ENCODE measurements around the gene MITF.

Gene MITF

DNA sequence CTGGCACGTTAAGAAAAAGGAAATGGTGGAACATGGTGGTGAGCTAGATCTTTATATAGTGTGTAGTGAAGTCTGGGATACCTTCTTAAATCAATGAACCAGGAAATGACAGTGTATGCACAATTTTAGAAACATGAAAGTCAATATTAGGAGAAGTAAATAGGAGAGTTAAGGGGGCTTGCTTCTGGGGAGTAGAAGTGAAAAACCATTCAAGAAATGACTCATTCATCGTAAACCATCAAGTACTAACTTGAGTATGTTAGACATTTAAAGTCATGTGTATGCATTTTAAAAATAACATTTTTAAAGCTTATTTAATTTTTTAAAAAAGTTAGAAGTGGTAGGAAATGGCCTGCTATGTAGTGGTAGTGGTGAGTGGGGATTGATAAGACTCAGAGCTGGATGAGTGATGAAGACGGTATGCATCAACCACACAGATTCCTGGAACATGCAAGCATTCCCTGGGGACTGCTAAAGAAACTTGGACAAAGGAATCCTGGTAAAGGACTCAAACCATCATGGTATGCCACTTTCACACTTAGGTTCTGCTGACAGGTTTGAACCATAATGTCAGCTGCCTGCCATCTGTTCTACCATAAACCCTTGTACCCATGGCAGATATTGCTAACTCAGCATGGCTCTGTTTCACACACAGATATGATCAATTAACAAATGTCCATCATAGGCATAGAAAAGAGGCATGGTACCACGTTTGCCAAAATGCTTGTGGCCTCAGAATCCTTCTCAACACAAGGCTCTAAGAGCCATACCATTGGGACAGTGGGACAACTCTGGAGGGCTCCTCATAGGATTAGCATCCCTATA, 28.9 kb upstream of the MITF start:
- Histone ChIP-seq H3K36me3 (ENCODE audit: control insufficient read depth, insufficient read depth, low read length) (no peaks in the 10 kb centered on the region), H3K4me1 (ENCODE audit: control insufficient read depth, insufficient read depth, low read length) (no peaks in the 10 kb centered on the region), H3K27ac (ENCODE audit: insufficient read depth, low read depth, low read length, poor library complexity, severe bottlenecking) (no peak overlapping the region), H3K9me3 (ENCODE audit: control insufficient read depth, low read length) (no peaks in the 10 kb centered on the region), H3K27me3 (ENCODE audit: control insufficient read depth, insufficient read depth, low read length, poor library complexity, severe bottlenecking) (no peaks in the 10 kb centered on the region), H3K4me3 (ENCODE audit: insufficient read depth, low read depth, low read length) (no peak overlapping the region)
- 82 to 87% methylated on average over 3 to 4 of the region's 4 CpGs for WGBS, 2 experiments

DNA sequence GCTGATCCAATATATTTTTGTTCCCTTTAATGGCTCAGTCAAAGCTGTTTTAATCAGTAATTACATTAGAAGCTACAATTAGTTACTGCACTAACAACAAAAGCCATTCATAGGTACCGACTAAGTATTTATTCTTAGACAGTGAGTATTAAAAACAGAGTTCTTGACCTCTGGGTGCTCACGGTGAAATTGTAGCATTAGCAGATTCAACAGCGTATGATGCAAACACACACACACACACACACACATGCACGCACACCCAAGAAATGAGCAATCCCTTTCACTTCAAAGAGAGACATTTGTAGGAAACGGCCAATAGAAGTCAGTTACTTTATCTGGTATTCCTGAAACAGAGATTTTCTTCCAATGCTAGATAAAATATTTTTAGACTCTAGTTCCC, 27.0 kb upstream of the MITF start:
- Histone ChIP-seq H3K36me3 (ENCODE audit: control insufficient read depth, insufficient read depth, low read length) (no peaks in the 10 kb centered on the region), H3K4me1 (ENCODE audit: control insufficient read depth, insufficient read depth, low read length) (no peaks in the 10 kb centered on the region), H3K4me3 (ENCODE audit: insufficient read depth, low read depth, low read length) (no peak overlapping the region), H3K27ac (ENCODE audit: insufficient read depth, low read depth, low read length, poor library complexity, severe bottlenecking) (no peak overlapping the region), H3K9me3 (ENCODE audit: control insufficient read depth, low read length) (no peaks in the 10 kb centered on the region), H3K27me3 (ENCODE audit: control insufficient read depth, insufficient read depth, low read length, poor library complexity, severe bottlenecking) (no peaks in the 10 kb centered on the region)
- WGBS, 2 experiments: 86 to 97% methylated on average over 4 to 5 of the region's 5 CpGs

DNA sequence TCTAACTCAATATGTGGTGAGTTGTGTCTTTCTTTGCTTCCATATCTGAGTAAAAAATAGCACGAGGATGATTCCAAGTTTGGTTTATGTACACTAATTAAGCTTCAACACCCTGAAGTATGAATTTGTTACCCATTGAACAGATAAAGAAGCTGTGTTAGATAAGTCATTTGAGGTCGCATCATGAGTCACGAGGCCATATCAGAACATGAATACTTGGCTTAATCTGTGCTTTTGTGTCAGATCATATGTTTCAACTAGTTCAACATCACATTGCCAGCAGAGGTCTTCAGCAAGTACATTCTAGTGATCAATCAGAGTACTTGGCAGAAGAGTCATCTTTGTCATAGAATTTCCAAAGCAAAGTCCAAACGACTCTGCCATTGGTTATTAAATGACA, 26.3 kb upstream of the MITF start:
- no peak overlapping the region for H3K4me3 ChIP-seq (ENCODE audit: insufficient read depth, low read depth, low read length)
- H3K36me3 ChIP-seq (ENCODE audit: control insufficient read depth, insufficient read depth, low read length): no peaks in the 10 kb centered on the region
- H3K4me1 ChIP-seq (ENCODE audit: control insufficient read depth, insufficient read depth, low read length): no peaks in the 10 kb centered on the region
- H3K27ac ChIP-seq (ENCODE audit: insufficient read depth, low read depth, low read length, poor library complexity, severe bottlenecking): no peak overlapping the region
- no peaks in the 10 kb centered on the region for H3K9me3 ChIP-seq (ENCODE audit: control insufficient read depth, low read length)
- H3K27me3 ChIP-seq (ENCODE audit: control insufficient read depth, insufficient read depth, low read length, poor library complexity, severe bottlenecking): no peaks in the 10 kb centered on the region
- WGBS, 2 experiments: 89 to 91% methylated on average over 4 of the region's 4 CpGs

DNA sequence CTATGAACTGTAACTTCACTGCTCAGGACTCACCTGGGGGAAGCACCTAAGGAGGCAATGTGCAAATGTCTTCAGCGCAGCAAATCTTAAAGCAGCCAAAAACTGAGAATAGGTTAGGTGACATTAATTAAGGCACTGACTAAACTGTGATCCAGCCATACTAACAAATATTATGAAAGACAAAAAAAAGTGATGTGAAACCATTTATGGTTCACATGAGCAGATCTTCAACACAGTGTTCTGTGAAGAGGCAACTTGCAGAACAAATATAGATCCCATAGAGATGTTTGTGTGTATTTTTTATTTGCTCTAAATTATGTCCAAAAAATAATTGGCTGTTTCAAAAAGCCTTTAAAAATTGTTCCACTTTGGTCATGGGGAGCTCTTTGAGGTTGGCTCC, 24.1 kb upstream of the MITF start:
- 92% methylated on average over 1 of the region's 1 CpG for WGBS, 2 experiments
- Histone ChIP-seq H3K36me3 (ENCODE audit: control insufficient read depth, insufficient read depth, low read length) (no peaks in the 10 kb centered on the region), H3K9me3 (ENCODE audit: control insufficient read depth, low read length) (no peaks in the 10 kb centered on the region), H3K27me3 (ENCODE audit: control insufficient read depth, insufficient read depth, low read length, poor library complexity, severe bottlenecking) (no peaks in the 10 kb centered on the region), H3K4me1 (ENCODE audit: control insufficient read depth, insufficient read depth, low read length) (no peaks in the 10 kb centered on the region), H3K27ac (ENCODE audit: insufficient read depth, low read depth, low read length, poor library complexity, severe bottlenecking) (no peak overlapping the region), H3K4me3 (ENCODE audit: insufficient read depth, low read depth, low read length) (no peak overlapping the region)

DNA sequence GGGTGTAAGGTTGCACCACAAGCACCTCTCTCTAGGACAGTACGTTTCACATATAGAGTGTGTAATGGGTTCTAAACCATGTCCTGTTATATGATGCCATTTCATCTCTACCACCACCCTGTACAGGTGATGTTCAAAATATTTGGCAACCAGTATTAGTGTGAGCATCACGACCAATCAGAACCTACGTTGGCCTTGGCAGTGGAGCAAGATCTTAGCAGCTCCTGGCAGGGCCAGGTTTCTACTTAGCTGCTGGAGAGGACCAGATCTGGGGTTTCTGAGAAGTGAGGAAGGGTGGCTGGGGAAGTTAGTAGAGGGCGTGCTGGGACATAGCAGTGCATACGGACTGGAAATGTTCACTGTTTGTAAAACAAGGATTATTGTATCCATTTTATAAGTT, 23.1 kb upstream of the MITF start:
- WGBS, 2 experiments: 90 to 93% methylated on average over 5 of the region's 5 CpGs
- Histone ChIP-seq H3K9me3 (ENCODE audit: control insufficient read depth, low read length) (no peaks in the 10 kb centered on the region), H3K27me3 (ENCODE audit: control insufficient read depth, insufficient read depth, low read length, poor library complexity, severe bottlenecking) (no peaks in the 10 kb centered on the region), H3K36me3 (ENCODE audit: control insufficient read depth, insufficient read depth, low read length) (no peaks in the 10 kb centered on the region), H3K27ac (ENCODE audit: insufficient read depth, low read depth, low read length, poor library complexity, severe bottlenecking) (no peak overlapping the region), H3K4me1 (ENCODE audit: control insufficient read depth, insufficient read depth, low read length) (no peaks in the 10 kb centered on the region), H3K4me3 (ENCODE audit: insufficient read depth, low read depth, low read length) (no peak overlapping the region)

DNA sequence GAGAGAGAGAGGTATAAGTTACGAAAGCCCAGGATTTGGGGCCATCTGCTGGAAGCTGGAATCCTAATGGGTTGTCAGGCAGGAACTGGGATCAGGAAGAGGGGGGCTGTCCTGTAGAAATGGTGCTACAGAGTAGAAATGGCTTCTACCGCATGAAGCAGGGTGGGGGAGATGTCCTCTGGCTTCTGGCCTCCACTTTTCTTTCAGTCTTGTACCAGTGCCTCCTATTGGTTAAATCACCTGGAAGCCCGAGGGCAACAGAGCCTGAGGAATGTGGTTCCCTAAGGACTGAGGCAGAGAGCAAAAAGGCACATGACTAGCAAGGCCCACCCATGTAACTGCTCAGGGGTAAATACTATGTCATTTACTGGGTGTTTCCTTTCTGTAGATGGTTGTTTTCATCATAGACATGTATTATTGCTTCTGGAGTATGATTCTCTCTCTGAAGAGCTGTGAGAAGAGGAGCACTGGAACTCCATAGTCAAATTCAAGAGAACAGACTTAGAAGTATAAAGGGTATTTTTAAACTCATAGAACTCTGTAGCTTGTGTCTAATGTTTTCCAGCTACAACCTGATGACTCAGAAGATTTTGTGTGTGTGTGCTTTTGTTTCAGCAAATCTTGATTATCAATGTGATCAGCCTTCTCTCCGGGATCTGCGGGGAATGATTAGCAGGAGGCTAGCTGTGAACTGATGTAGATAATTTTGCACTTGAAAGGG, 20.2 kb upstream of the MITF start:
- Histone ChIP-seq H3K4me1 (ENCODE audit: control insufficient read depth, insufficient read depth, low read length) (no peaks in the 10 kb centered on the region), H3K27me3 (ENCODE audit: control insufficient read depth, insufficient read depth, low read length, poor library complexity, severe bottlenecking) (no peaks in the 10 kb centered on the region), H3K27ac (ENCODE audit: insufficient read depth, low read depth, low read length, poor library complexity, severe bottlenecking) (no peak overlapping the region), H3K9me3 (ENCODE audit: control insufficient read depth, low read length) (no peaks in the 10 kb centered on the region), H3K4me3 (ENCODE audit: insufficient read depth, low read depth, low read length) (no peak overlapping the region), H3K36me3 (ENCODE audit: control insufficient read depth, insufficient read depth, low read length) (no peaks in the 10 kb centered on the region)
- 58 to 65% methylated on average over 5 of the region's 5 CpGs for WGBS, 2 experiments

DNA sequence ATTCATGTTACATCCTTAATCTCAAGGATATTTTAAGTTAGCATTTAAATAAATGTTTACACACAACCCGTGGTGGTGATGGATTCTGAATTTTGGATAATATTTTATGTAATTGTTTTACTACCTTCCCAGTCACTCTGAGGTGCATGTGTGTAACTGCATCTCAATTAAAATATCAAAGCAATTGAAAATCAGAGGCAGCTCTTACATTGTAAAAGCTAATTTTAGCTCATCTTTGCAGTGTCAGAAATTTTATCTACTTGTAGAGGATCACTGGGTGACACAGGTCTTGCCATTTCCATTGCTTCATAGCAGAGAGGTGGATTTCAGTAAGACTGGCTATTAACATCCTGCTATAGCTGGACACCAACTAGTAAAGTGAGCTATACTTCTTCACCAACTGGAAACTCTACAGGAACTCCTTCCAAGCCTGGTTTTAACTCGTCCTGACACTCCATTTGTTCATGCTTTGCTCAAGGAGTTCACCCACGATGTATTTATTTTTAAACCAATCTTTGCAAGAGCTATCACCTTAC, 19.6 kb upstream of the MITF start:
- 61 to 72% methylated on average over 2 of the region's 3 CpGs for WGBS, 2 experiments
- Histone ChIP-seq H3K4me3 (ENCODE audit: insufficient read depth, low read depth, low read length) (no peak overlapping the region), H3K27ac (ENCODE audit: insufficient read depth, low read depth, low read length, poor library complexity, severe bottlenecking) (no peak overlapping the region), H3K36me3 (ENCODE audit: control insufficient read depth, insufficient read depth, low read length) (no peaks in the 10 kb centered on the region), H3K4me1 (ENCODE audit: control insufficient read depth, insufficient read depth, low read length) (no peaks in the 10 kb centered on the region), H3K9me3 (ENCODE audit: control insufficient read depth, low read length) (no peaks in the 10 kb centered on the region), H3K27me3 (ENCODE audit: control insufficient read depth, insufficient read depth, low read length, poor library complexity, severe bottlenecking) (no peaks in the 10 kb centered on the region)

DNA sequence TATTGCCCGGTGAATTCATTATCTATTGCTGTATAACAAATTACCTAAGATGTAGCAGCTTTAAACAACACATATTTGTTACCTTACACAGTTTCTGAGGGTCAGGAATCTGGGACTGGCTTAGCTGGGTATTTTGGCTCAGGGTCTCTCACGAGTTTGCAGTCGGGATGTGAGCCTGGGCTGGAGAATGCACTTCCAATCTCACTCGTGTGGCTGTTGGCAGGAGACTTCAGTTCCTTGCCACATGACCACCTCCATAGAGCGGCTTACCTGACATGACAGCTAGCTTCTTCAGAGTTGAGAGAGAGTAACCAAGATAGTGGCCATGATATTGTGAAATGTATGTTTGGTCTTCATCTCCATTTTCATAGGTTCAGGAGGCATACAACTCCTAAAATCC, 18.4 kb upstream of the MITF start:
- Histone ChIP-seq H3K27me3 (ENCODE audit: control insufficient read depth, insufficient read depth, low read length, poor library complexity, severe bottlenecking) (no peaks in the 10 kb centered on the region), H3K4me3 (ENCODE audit: insufficient read depth, low read depth, low read length) (no peak overlapping the region), H3K27ac (ENCODE audit: insufficient read depth, low read depth, low read length, poor library complexity, severe bottlenecking) (no peak overlapping the region), H3K4me1 (ENCODE audit: control insufficient read depth, insufficient read depth, low read length) (no peaks in the 10 kb centered on the region), H3K36me3 (ENCODE audit: control insufficient read depth, insufficient read depth, low read length) (no peaks in the 10 kb centered on the region), H3K9me3 (ENCODE audit: control insufficient read depth, low read length) (no peaks in the 10 kb centered on the region)
- 87 to 95% methylated on average over 5 of the region's 5 CpGs for WGBS, 2 experiments

DNA sequence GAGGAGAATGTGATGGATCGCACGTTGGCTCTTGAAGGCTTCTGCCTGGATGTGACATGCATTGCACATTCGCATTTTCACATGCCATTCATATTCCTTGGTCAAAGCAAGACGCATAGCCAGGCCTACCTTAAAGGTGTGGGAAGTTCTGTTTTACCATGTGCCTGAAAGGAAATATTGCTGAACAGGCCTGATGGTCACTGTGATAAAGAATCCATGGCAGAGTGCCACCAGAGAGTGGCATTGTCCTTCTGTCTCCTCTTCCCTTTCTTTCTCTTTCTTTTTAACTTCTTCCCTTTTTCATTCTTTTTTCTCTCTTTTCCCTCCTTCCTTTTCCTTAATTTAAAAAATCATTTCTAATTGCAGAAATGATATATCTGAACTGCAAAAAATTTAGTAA, 15.9 kb upstream of the MITF start:
- no peaks in the 10 kb centered on the region for H3K36me3 ChIP-seq (ENCODE audit: control insufficient read depth, insufficient read depth, low read length)
- WGBS, 2 experiments: 86 to 89% methylated on average over 4 of the region's 4 CpGs
- no peak overlapping the region for H3K27ac ChIP-seq (ENCODE audit: insufficient read depth, low read depth, low read length, poor library complexity, severe bottlenecking)
- no peaks in the 10 kb centered on the region for H3K4me1 ChIP-seq (ENCODE audit: control insufficient read depth, insufficient read depth, low read length)
- no peaks in the 10 kb centered on the region for H3K9me3 ChIP-seq (ENCODE audit: control insufficient read depth, low read length)
- no peak overlapping the region for H3K4me3 ChIP-seq (ENCODE audit: insufficient read depth, low read depth, low read length)
- no peaks in the 10 kb centered on the region for H3K27me3 ChIP-seq (ENCODE audit: control insufficient read depth, insufficient read depth, low read length, poor library complexity, severe bottlenecking)

DNA sequence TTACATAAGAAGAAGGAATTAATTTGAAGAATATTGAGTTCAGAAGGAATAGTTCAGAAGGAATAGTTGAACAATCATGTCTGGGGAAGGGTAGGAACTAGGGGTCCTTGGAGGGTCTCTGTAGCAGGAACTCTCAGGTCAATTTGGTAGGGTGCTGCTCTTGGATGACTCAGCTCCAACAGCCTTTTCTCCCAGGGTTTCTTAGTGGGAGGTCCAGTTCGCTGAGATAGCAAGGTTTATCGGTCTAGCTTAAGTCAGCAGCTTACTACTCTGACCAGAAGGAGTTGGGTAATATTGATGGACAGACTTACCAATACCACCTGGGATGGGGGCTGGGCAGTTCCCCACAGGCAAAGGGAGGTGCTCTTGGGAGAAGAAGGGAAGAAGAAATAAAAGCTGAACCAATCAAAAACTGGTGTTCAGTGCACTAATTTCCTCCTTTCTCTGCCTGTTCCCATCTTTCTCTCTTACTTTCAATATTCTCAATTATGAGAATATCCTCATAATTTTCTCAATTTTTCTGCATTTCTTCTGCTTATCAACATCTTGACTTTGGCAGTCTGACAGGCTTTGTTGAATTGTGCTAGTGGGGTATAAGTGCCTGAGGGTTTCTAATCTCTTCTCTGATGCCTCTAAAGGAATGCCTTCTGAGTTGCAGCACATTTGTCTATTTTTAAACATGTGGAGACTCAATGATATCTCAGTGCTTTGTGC, 14.4 kb upstream of the MITF start:
- no peaks in the 10 kb centered on the region for H3K4me1 ChIP-seq (ENCODE audit: control insufficient read depth, insufficient read depth, low read length)
- no peaks in the 10 kb centered on the region for H3K27me3 ChIP-seq (ENCODE audit: control insufficient read depth, insufficient read depth, low read length, poor library complexity, severe bottlenecking)
- no peak overlapping the region for H3K27ac ChIP-seq (ENCODE audit: insufficient read depth, low read depth, low read length, poor library complexity, severe bottlenecking)
- H3K4me3 ChIP-seq (ENCODE audit: insufficient read depth, low read depth, low read length): no peak overlapping the region
- WGBS, 2 experiments: 72 to 85% methylated on average over 2 of the region's 2 CpGs
- H3K36me3 ChIP-seq (ENCODE audit: control insufficient read depth, insufficient read depth, low read length): no peaks in the 10 kb centered on the region
- H3K9me3 ChIP-seq (ENCODE audit: control insufficient read depth, low read length): no peaks in the 10 kb centered on the region
